Chondrocyte (in vitro differentiated cells): Measurements from ENCODE around the gene TEDC1. TPM values are rescaled to one million over a fixed set of nuclear protein-coding genes. Genes with fewer than 3 reads are reported as not detected.
A peak's percentile ranks its signal among the peaks of the same experiment; 100 is the strongest.

Source experiments
- DNase-seq: peaks from one replicate; pipeline ENCODE4 v3.0.0; 2021; ENCODE audit warnings: mixed read lengths, low spot score
- H3K27ac Mint-ChIP-seq: one replicate; pipeline ENCODE4 v1.8.0; 2021; ENCODE audit warnings: mild to moderate bottlenecking, moderate library complexity, mixed read lengths; ENCODE audit not compliant: unreplicated experiment
- H3K27me3 Mint-ChIP-seq: 2 replicates; pipeline ENCODE4 v1.8.0; 2021; ENCODE audit warnings: low read depth, mixed read lengths
- H3K36me3 Mint-ChIP-seq: 2 replicates; pipeline ENCODE4 v1.8.0; 2021; ENCODE audit warnings: low read depth, mixed read lengths
- H3K4me1 Mint-ChIP-seq: 2 replicates; pipeline ENCODE4 v1.8.0; 2021; ENCODE audit warnings: low read depth, mild to moderate bottlenecking, mixed read lengths
- H3K4me3 Mint-ChIP-seq: one replicate; pipeline ENCODE4 v1.8.0; 2021; ENCODE audit warnings: mild to moderate bottlenecking, moderate library complexity, mixed read lengths; ENCODE audit not compliant: unreplicated experiment
- H3K9me3 Mint-ChIP-seq: 2 replicates; pipeline ENCODE4 v1.8.0; 2021; ENCODE audit warnings: low read depth, mixed read lengths
- total RNA-seq: library from RNA; stranded (reverse); gene quantifications from 3 replicates; pipeline ENCODE4 v1.2.1, GENCODE V29; 2021
- TF ChIP-seq, protein P1 (sequence below): fragments of 200-600 bp; sonication (generic); IDR thresholded peaks from 2 replicates; pipeline ENCODE4 v1.5.0; 2021; ENCODE audit warnings: antibody characterized with exemption, mild to moderate bottlenecking, moderate library complexity

Gene TEDC1
- total RNA-seq, 1 donor from 2014 or later, result 12.9 TPM

DNA sequence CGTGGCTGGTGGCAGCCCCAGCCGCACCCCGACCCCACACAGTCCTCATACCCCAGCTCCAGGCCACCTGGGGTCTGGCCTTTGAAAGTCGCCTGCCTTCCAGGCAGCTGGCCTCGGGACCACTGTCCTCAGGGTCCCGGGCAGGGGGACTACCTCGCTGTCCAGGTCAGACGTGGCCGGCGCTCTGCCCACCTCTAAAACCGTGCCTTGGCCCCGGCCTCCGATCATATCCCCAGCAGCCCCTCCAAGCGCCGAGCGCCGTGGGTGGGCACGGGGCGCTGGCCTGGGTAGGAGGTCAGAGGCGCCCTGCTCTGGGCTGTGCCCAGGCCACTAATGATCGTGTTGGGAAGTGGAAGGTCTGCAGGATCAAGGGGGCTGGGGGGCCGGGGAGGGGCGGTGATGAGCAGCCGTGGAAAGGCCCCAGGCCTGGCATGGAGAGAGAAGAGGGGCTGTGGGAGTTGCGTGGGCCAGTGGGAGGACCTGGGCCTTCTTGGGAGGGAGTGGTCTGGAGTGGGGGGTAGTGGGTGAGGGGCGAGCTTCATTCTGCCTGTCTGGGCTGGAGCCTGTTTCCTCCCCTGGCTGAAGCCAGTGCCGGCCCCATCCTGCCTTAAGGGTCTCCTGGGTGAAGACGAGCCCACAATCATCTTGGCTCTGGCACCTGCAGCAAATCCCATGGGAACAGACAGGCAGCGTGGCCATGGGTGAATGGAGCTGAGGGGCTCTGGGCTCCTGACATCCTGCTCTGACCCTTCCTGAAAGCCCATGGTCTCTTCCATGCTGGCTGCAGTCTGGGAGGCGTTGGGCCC, 40.2 kb downstream of the TEDC1 start:
- H3K9me3 Mint-ChIP-seq, result no peaks in the 10 kb centered on the region
- DNase-seq, result peak; percentile 86
- H3K27ac Mint-ChIP-seq, result no peak overlapping the region
- peaks cover 5% of the 10 kb centered on the region for H3K4me1 Mint-ChIP-seq
- H3K4me3 Mint-ChIP-seq, result no peak overlapping the region
- TF ChIP-seq, protein P1, sequence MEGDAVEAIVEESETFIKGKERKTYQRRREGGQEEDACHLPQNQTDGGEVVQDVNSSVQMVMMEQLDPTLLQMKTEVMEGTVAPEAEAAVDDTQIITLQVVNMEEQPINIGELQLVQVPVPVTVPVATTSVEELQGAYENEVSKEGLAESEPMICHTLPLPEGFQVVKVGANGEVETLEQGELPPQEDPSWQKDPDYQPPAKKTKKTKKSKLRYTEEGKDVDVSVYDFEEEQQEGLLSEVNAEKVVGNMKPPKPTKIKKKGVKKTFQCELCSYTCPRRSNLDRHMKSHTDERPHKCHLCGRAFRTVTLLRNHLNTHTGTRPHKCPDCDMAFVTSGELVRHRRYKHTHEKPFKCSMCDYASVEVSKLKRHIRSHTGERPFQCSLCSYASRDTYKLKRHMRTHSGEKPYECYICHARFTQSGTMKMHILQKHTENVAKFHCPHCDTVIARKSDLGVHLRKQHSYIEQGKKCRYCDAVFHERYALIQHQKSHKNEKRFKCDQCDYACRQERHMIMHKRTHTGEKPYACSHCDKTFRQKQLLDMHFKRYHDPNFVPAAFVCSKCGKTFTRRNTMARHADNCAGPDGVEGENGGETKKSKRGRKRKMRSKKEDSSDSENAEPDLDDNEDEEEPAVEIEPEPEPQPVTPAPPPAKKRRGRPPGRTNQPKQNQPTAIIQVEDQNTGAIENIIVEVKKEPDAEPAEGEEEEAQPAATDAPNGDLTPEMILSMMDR, result no peak
- H3K36me3 Mint-ChIP-seq, result no peaks in the 10 kb centered on the region
- peaks cover 4% of the 10 kb centered on the region for H3K27me3 Mint-ChIP-seq

GRCh38 chr14:105531894-105532623, 41.0 kb downstream of the TEDC1 start:
- Mint-ChIP-seq H3K36me3 (no peaks in the 10 kb centered on the region), H3K4me1 (peaks cover 5% of the 10 kb centered on the region), H3K9me3 (no peaks in the 10 kb centered on the region), H3K27ac (no peak overlapping the region), H3K27me3 (peaks cover 9% of the 10 kb centered on the region), H3K4me3 (peak overlapping the region; percentile 19)
- peak; percentile 87 for DNase-seq
- TF ChIP-seq, protein P1, result no peak

DNA sequence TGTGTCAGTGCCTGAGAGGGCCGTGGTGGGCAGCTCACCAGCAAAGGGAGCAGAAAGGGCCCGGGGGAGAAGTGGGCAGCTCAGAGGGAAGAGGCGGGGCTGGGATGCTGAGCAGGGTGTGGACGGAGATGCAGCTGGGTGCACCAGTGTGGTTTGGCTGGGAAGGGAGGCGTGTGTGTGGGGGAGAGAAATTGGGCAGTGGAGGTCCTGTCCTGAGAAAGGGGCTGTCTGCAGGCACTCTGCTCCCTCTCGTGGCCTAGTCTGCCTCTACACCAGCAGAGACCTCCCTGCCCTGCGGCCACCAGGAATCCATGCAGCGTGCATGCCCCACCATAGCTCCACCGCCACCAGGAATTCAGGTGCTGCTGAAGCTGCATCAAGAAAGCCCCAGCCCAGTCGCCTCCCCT, 41.7 kb downstream of the TEDC1 start:
- Mint-ChIP-seq H3K27ac (no peak overlapping the region), H3K27me3 (peaks cover 12% of the 10 kb centered on the region), H3K9me3 (no peaks in the 10 kb centered on the region), H3K4me1 (no peaks in the 10 kb centered on the region), H3K4me3 (no peak overlapping the region), H3K36me3 (no peaks in the 10 kb centered on the region)
- TF ChIP-seq, protein P1, result peak; percentile 64
- peak; percentile 86 for DNase-seq

DNA sequence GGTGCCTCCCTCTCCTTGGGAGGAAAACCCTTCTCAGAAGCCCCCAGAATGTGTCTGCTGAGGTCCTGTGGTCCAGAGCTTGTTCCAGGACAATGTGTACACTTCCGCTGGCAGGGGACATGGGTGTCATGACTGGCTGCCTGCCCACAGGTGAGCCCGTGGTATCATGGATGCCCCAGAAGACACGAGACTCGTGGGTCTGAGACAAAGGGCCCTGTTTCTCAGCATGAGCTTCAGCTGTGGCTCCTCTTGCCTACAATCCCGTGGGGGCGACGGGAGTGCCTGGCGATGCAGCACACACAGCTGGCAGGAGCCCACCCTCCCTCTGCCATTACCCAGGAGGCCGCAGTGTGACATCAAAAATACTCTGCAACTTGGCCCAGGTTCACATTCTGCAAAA, 42.3 kb downstream of the TEDC1 start:
- no peak overlapping the region for H3K4me3 Mint-ChIP-seq
- TF ChIP-seq, protein P1, result no peak
- peaks cover 12% of the 10 kb centered on the region for H3K27me3 Mint-ChIP-seq
- no peaks in the 10 kb centered on the region for H3K36me3 Mint-ChIP-seq
- no peaks in the 10 kb centered on the region for H3K4me1 Mint-ChIP-seq
- peak; percentile 51 for DNase-seq
- no peak overlapping the region for H3K27ac Mint-ChIP-seq
- H3K9me3 Mint-ChIP-seq, result no peaks in the 10 kb centered on the region

- DNase-seq, result peak; percentile 54
- no peaks in the 10 kb centered on the region for H3K36me3 Mint-ChIP-seq
- no peaks in the 10 kb centered on the region for H3K9me3 Mint-ChIP-seq
- no peak overlapping the region for H3K27ac Mint-ChIP-seq
- H3K4me1 Mint-ChIP-seq, result no peaks in the 10 kb centered on the region
- no peak overlapping the region for H3K4me3 Mint-ChIP-seq
- peaks cover 14% of the 10 kb centered on the region for H3K27me3 Mint-ChIP-seq
- TF ChIP-seq, protein P1, result no peak
Observed at GRCh38 chr14:105533811-105534498, 42.9 kb downstream of the TEDC1 start.
